Measurements from ENCODE around the gene TOB1.

The TOB1 gene

GRCh38 chr17:50892101-50892776, 26.1 kb upstream of the TOB1 start:
- H3K9ac ChIP-seq (ENCODE audit: low read depth, low read length), result no peak overlapping the region
- no peaks in the 10 kb centered on the region for H3K36me3 ChIP-seq (ENCODE audit: insufficient read depth, low read length)
- no peak overlapping the region for H3K4me2 ChIP-seq (ENCODE audit: low read length)
- no peak overlapping the region for H3K4me3 ChIP-seq (ENCODE audit: low read length)
- H3K4me1 ChIP-seq (ENCODE audit: control insufficient read depth, insufficient read depth, low read length), result no peaks in the 10 kb centered on the region
- H3K27me3 ChIP-seq (ENCODE audit: control insufficient read depth, insufficient read depth, low read length), result peaks cover 16% of the 10 kb centered on the region
- no peaks in the 10 kb centered on the region for H3K9me3 ChIP-seq (replicated peaks; ENCODE audit: low read length)

- Histone ChIP-seq H3K4me1 (ENCODE audit: control insufficient read depth, insufficient read depth, low read length) (no peaks in the 10 kb centered on the region), H3K9ac (ENCODE audit: low read depth, low read length) (no peak overlapping the region), H3K36me3 (ENCODE audit: insufficient read depth, low read length) (no peaks in the 10 kb centered on the region), H3K27me3 (ENCODE audit: control insufficient read depth, insufficient read depth, low read length) (peaks cover 15% of the 10 kb centered on the region), H3K4me2 (ENCODE audit: low read length) (no peak overlapping the region), H3K9me3 (replicated peaks; ENCODE audit: low read length) (no peaks in the 10 kb centered on the region), H3K4me3 (ENCODE audit: low read length) (no peak overlapping the region)
Observed at GRCh38 chr17:50891577-50891989, 25.4 kb upstream of the TOB1 start.

- H3K4me3 ChIP-seq (ENCODE audit: low read length), result no peak overlapping the region
- no peak overlapping the region for H3K9ac ChIP-seq (ENCODE audit: low read depth, low read length)
- peaks cover 15% of the 10 kb centered on the region for H3K27me3 ChIP-seq (ENCODE audit: control insufficient read depth, insufficient read depth, low read length)
- no peaks in the 10 kb centered on the region for H3K9me3 ChIP-seq (replicated peaks; ENCODE audit: low read length)
- no peaks in the 10 kb centered on the region for H3K4me1 ChIP-seq (ENCODE audit: control insufficient read depth, insufficient read depth, low read length)
- no peak overlapping the region for H3K4me2 ChIP-seq (ENCODE audit: low read length)
- no peaks in the 10 kb centered on the region for H3K36me3 ChIP-seq (ENCODE audit: insufficient read depth, low read length)
Observed at GRCh38 chr17:50890675-50891516, 24.7 kb upstream of the TOB1 start.

GRCh38 chr17:50889528-50890118, 23.5 kb upstream of the TOB1 start:
- H3K36me3 ChIP-seq (ENCODE audit: insufficient read depth, low read length), result no peaks in the 10 kb centered on the region
- H3K9me3 ChIP-seq (replicated peaks; ENCODE audit: low read length), result no peaks in the 10 kb centered on the region
- peaks cover 15% of the 10 kb centered on the region for H3K27me3 ChIP-seq (ENCODE audit: control insufficient read depth, insufficient read depth, low read length)
- H3K4me3 ChIP-seq (ENCODE audit: low read length), result no peak overlapping the region
- H3K4me1 ChIP-seq (ENCODE audit: control insufficient read depth, insufficient read depth, low read length), result no peaks in the 10 kb centered on the region
- H3K9ac ChIP-seq (ENCODE audit: low read depth, low read length), result no peak overlapping the region
- no peak overlapping the region for H3K4me2 ChIP-seq (ENCODE audit: low read length)

- peaks cover 3% of the 10 kb centered on the region for H3K4me1 ChIP-seq (ENCODE audit: control insufficient read depth, insufficient read depth, low read length)
Observed at GRCh38 chr17:50887705-50888245, 21.6 kb upstream of the TOB1 start.

GRCh38 chr17:50884439-50885311, 18.5 kb upstream of the TOB1 start:
- Histone ChIP-seq H3K9me3 (replicated peaks; ENCODE audit: low read length) (peaks cover 5% of the 10 kb centered on the region), H3K4me3 (ENCODE audit: low read length) (no peak overlapping the region), H3K4me2 (ENCODE audit: low read length) (no peak overlapping the region), H3K4me1 (ENCODE audit: control insufficient read depth, insufficient read depth, low read length) (peaks cover 7% of the 10 kb centered on the region), H3K9ac (ENCODE audit: low read depth, low read length) (no peak overlapping the region), H3K27me3 (ENCODE audit: control insufficient read depth, insufficient read depth, low read length) (peaks cover 13% of the 10 kb centered on the region), H3K36me3 (ENCODE audit: insufficient read depth, low read length) (no peaks in the 10 kb centered on the region)

More at GRCh38 chr17:50887705-50888245, 21.6 kb upstream of the TOB1 start:
- no peak overlapping the region for H3K4me2 ChIP-seq (ENCODE audit: low read length)
- no peak overlapping the region for H3K4me3 ChIP-seq (ENCODE audit: low read length)
- H3K9me3 ChIP-seq (replicated peaks; ENCODE audit: low read length), result no peaks in the 10 kb centered on the region
- H3K36me3 ChIP-seq (ENCODE audit: insufficient read depth, low read length), result no peaks in the 10 kb centered on the region
- no peak overlapping the region for H3K9ac ChIP-seq (ENCODE audit: low read depth, low read length)
- H3K27me3 ChIP-seq (ENCODE audit: control insufficient read depth, insufficient read depth, low read length), result peaks cover 15% of the 10 kb centered on the region

- Histone ChIP-seq H3K9me3 (replicated peaks; ENCODE audit: low read length) (peaks cover 6% of the 10 kb centered on the region), H3K36me3 (ENCODE audit: insufficient read depth, low read length) (no peaks in the 10 kb centered on the region), H3K4me2 (ENCODE audit: low read length) (no peak overlapping the region), H3K9ac (ENCODE audit: low read depth, low read length) (no peak overlapping the region), H3K4me1 (ENCODE audit: control insufficient read depth, insufficient read depth, low read length) (peaks cover 7% of the 10 kb centered on the region), H3K4me3 (ENCODE audit: low read length) (no peak overlapping the region), H3K27me3 (ENCODE audit: control insufficient read depth, insufficient read depth, low read length) (peaks cover 9% of the 10 kb centered on the region)
Observed at GRCh38 chr17:50883850-50884438, 17.8 kb upstream of the TOB1 start.

- Histone ChIP-seq H3K4me1 (ENCODE audit: control insufficient read depth, insufficient read depth, low read length) (peaks cover 7% of the 10 kb centered on the region), H3K36me3 (ENCODE audit: insufficient read depth, low read length) (no peaks in the 10 kb centered on the region), H3K27me3 (ENCODE audit: control insufficient read depth, insufficient read depth, low read length) (peaks cover 2% of the 10 kb centered on the region), H3K4me2 (ENCODE audit: low read length) (peak overlapping the region; percentile 31), H3K9ac (ENCODE audit: low read depth, low read length) (no peak overlapping the region), H3K9me3 (replicated peaks; ENCODE audit: low read length) (peaks cover 6% of the 10 kb centered on the region), H3K4me3 (ENCODE audit: low read length) (no peak overlapping the region)
Observed at GRCh38 chr17:50882851-50883250, 16.7 kb upstream of the TOB1 start.

GRCh38 chr17:50881182-50881581, 15.0 kb upstream of the TOB1 start:
- H3K36me3 ChIP-seq (ENCODE audit: insufficient read depth, low read length), result no peaks in the 10 kb centered on the region

GRCh38 chr17:50879086-50879485, 12.9 kb upstream of the TOB1 start:
- no peaks in the 10 kb centered on the region for H3K27me3 ChIP-seq (ENCODE audit: control insufficient read depth, insufficient read depth, low read length)
- no peak overlapping the region for H3K4me3 ChIP-seq (ENCODE audit: low read length)
- H3K4me2 ChIP-seq (ENCODE audit: low read length), result no peak overlapping the region
- peaks cover 7% of the 10 kb centered on the region for H3K4me1 ChIP-seq (ENCODE audit: control insufficient read depth, insufficient read depth, low read length)
- no peaks in the 10 kb centered on the region for H3K36me3 ChIP-seq (ENCODE audit: insufficient read depth, low read length)
- no peak overlapping the region for H3K9ac ChIP-seq (ENCODE audit: low read depth, low read length)
- peaks cover 6% of the 10 kb centered on the region for H3K9me3 ChIP-seq (replicated peaks; ENCODE audit: low read length)

More at GRCh38 chr17:50881182-50881581, 15.0 kb upstream of the TOB1 start:
- Histone ChIP-seq H3K9ac (ENCODE audit: low read depth, low read length) (no peak overlapping the region), H3K4me3 (ENCODE audit: low read length) (no peak overlapping the region), H3K4me2 (ENCODE audit: low read length) (no peak overlapping the region), H3K27me3 (ENCODE audit: control insufficient read depth, insufficient read depth, low read length) (no peaks in the 10 kb centered on the region), H3K4me1 (ENCODE audit: control insufficient read depth, insufficient read depth, low read length) (peaks cover 7% of the 10 kb centered on the region), H3K9me3 (replicated peaks; ENCODE audit: low read length) (peaks cover 6% of the 10 kb centered on the region)

Data from skeletal muscle satellite cell (primary cell).